ENCODE data around the gene ANKMY1.

DNA sequence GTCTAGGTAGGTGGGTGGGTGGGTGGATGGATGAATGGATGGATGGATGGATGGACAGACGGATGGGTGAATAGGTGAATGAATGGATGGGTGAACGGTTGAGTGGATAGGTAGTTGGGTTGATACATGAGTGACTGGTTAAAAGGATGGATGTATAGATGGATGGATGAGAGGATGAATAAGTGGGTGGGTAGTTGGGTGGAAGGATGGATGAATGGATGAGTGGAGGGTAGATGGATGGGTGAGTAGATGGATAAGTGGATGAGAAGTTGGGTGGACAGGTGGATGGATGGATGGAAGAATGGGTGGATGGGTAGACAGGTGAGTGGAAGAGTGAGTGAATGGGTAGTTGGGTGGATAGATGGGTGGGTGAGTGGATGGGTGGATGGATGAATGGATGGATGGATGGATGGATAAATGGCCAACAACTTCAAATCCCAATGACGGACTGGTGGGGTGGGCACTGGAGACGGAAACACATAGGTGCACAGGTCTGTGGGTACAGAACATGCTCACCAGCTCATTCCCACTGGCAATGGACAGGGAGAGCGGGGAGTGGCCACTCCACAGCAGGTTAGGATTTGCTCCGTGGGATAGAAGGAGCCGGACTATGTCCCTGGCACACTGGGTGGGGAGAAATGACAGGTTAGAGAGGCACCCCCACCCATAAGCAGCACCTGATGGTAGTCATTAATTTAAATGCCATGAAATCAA lies 48.8 kb downstream of the ANKMY1 start:
- TF ChIP-seq, protein P1, sequence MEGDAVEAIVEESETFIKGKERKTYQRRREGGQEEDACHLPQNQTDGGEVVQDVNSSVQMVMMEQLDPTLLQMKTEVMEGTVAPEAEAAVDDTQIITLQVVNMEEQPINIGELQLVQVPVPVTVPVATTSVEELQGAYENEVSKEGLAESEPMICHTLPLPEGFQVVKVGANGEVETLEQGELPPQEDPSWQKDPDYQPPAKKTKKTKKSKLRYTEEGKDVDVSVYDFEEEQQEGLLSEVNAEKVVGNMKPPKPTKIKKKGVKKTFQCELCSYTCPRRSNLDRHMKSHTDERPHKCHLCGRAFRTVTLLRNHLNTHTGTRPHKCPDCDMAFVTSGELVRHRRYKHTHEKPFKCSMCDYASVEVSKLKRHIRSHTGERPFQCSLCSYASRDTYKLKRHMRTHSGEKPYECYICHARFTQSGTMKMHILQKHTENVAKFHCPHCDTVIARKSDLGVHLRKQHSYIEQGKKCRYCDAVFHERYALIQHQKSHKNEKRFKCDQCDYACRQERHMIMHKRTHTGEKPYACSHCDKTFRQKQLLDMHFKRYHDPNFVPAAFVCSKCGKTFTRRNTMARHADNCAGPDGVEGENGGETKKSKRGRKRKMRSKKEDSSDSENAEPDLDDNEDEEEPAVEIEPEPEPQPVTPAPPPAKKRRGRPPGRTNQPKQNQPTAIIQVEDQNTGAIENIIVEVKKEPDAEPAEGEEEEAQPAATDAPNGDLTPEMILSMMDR (IDR thresholded peaks at IDR 0.05), result no peak
- TF ChIP-seq POLR2A (IDR thresholded peaks at IDR 0.05), result no peak
